HCEC 1CT (cell line): ENCODE measurements around the gene TMEM8B.
"Not testable (repeated sequence)": the region's sequence is repeated elsewhere in the genome, so short reads cannot be mapped to it uniquely, and the experiment has no call there.

Source experiments
- DNase-seq: peaks from one replicate; pipeline ENCODE4 v3.0.0-alpha.2; 2017

TMEM8B gene

GRCh38 chr9:35870351-35870923 lies 41.4 kb downstream of the TMEM8B start, which contains the start of gene OR13J1:
OR13J1 (minus strand) TSS chr9:35870401; CDS start chr9:35870401, 0 bp downstream.
- DNase-seq = no peak

GRCh38 chr9:35871545-35871944 lies 42.5 kb downstream of the TMEM8B start:
- no peak for DNase-seq

- DNase-seq = no peak
These were observed 43.5 kb downstream of the TMEM8B start for GRCh38 chr9:35872505-35872904.

- peak; percentile 50 for DNase-seq
These were observed 53.3 kb downstream of the TMEM8B start for GRCh38 chr9:35882263-35882848.

- DNase-seq = no peak
These were observed 54.0 kb downstream of the TMEM8B start for GRCh38 chr9:35882996-35883395.

- DNase-seq = not testable (repeated sequence)
These were observed 55.9 kb downstream of the TMEM8B start for GRCh38 chr9:35884908-35885307.

- no peak for DNase-seq
These were observed 62.6 kb downstream of the TMEM8B start for GRCh38 chr9:35891646-35892045.

GRCh38 chr9:35892051-35892450 lies 63.0 kb downstream of the TMEM8B start:
- DNase-seq = no peak

GRCh38 chr9:35896570-35896969 lies 67.5 kb downstream of the TMEM8B start:
- no peak for DNase-seq

- not testable (repeated sequence) for DNase-seq
These were observed 68.5 kb downstream of the TMEM8B start for GRCh38 chr9:35897376-35898099.

- no peak for DNase-seq
These were observed 69.3 kb downstream of the TMEM8B start for GRCh38 chr9:35898337-35898736.

- DNase-seq = no peak
These were observed 70.0 kb downstream of the TMEM8B start for GRCh38 chr9:35899021-35899420.

GRCh38 chr9:35903049-35903448 lies 74.0 kb downstream of the TMEM8B start:
- DNase-seq = peak; percentile 58

GRCh38 chr9:35904338-35904737 lies 75.3 kb downstream of the TMEM8B start:
- DNase-seq = no peak

- peak; percentile 79 for DNase-seq
These were observed 76.2 kb downstream of the TMEM8B start for GRCh38 chr9:35905051-35905781.

- peak; percentile 95 for DNase-seq
These were observed 77.1 kb downstream of the TMEM8B start, which contains the start of gene HRCT1 for GRCh38 chr9:35905912-35906679. HRCT1 (plus strand) TSS chr9:35906202; CDS start chr9:35906288, 86 bp downstream.

GRCh38 chr9:35906923-35907699 lies 78.1 kb downstream of the TMEM8B start:
- DNase-seq = peak; percentile 86

GRCh38 chr9:35907711-35908503 lies 78.9 kb downstream of the TMEM8B start:
- peak; percentile 94 for DNase-seq

GRCh38 chr9:35908504-35909125 lies 79.6 kb downstream of the TMEM8B start:
- no peak for DNase-seq

- no peak for DNase-seq
These were observed 80.2 kb downstream of the TMEM8B start, which contains the start of gene SPAAR for GRCh38 chr9:35909274-35909673. SPAAR (plus strand) TSS chr9:35909490; CDS start chr9:35910464, 974 bp downstream.
